Measurements from ENCODE around the gene GUCA1A.
"Not testable (repeated sequence)": the region's sequence is repeated elsewhere in the genome, so short reads cannot be mapped to it uniquely, and the experiment has no call there.

Gene GUCA1A

GRCh38 chr6:42147138-42147562 lies 26.0 kb upstream of the GUCA1A start:
- no peak for DNase-seq (ENCODE audit: low spot score)

GRCh38 chr6:42148058-42148457 lies 25.1 kb upstream of the GUCA1A start:
- no peak for DNase-seq (ENCODE audit: low spot score)

- DNase-seq (ENCODE audit: low spot score): no peak
Measured at GRCh38 chr6:42150254-42150653, 22.9 kb upstream of the GUCA1A start.

GRCh38 chr6:42152024-42152423 lies 21.1 kb upstream of the GUCA1A start:
- DNase-seq (ENCODE audit: low spot score): no peak

- DNase-seq (ENCODE audit: low spot score): not testable (repeated sequence)
Measured at GRCh38 chr6:42152528-42153213, 20.5 kb upstream of the GUCA1A start.

- DNase-seq (ENCODE audit: low spot score): no peak
Measured at GRCh38 chr6:42153921-42154320, 19.2 kb upstream of the GUCA1A start.

- DNase-seq (ENCODE audit: low spot score): no peak
Measured at GRCh38 chr6:42154461-42155209, 18.5 kb upstream of the GUCA1A start.

GRCh38 chr6:42155293-42155692 lies 17.9 kb upstream of the GUCA1A start:
- no peak for DNase-seq (ENCODE audit: low spot score)

GRCh38 chr6:42156638-42157037 lies 16.5 kb upstream of the GUCA1A start:
- DNase-seq (ENCODE audit: low spot score): no peak

- peak; percentile 73 for DNase-seq (ENCODE audit: low spot score)
Measured at GRCh38 chr6:42158011-42158410, 15.2 kb upstream of the GUCA1A start.

- DNase-seq (ENCODE audit: low spot score): no peak
Measured at GRCh38 chr6:42158631-42159030, 14.5 kb upstream of the GUCA1A start.

GRCh38 chr6:42159431-42160024 lies 13.6 kb upstream of the GUCA1A start:
- DNase-seq (ENCODE audit: low spot score): no peak

GRCh38 chr6:42162384-42162783 lies 10.8 kb upstream of the GUCA1A start:
- DNase-seq (ENCODE audit: low spot score): no peak

- no peak for DNase-seq (ENCODE audit: low spot score)
Measured at GRCh38 chr6:42162812-42163211, 10.4 kb upstream of the GUCA1A start.

GRCh38 chr6:42163981-42164380 lies 9.2 kb upstream of the GUCA1A start:
- peak; percentile 33 for DNase-seq (ENCODE audit: low spot score)

GRCh38 chr6:42165016-42165415 lies 8.1 kb upstream of the GUCA1A start:
- DNase-seq (ENCODE audit: low spot score): peak; percentile 54

GRCh38 chr6:42166444-42167141 lies 6.6 kb upstream of the GUCA1A start:
- peak; percentile 92 for DNase-seq (ENCODE audit: low spot score)

- DNase-seq (ENCODE audit: low spot score): no peak
Measured at GRCh38 chr6:42168650-42169049, 4.5 kb upstream of the GUCA1A start.

GRCh38 chr6:42169780-42170179 lies 3.4 kb upstream of the GUCA1A start:
- DNase-seq (ENCODE audit: low spot score): not testable (repeated sequence)

GRCh38 chr6:42171813-42172581 lies 1.2 kb upstream of the GUCA1A start:
- no peak for DNase-seq (ENCODE audit: low spot score)

- no peak for DNase-seq (ENCODE audit: low spot score)
Measured at GRCh38 chr6:42175860-42176259, 2.7 kb downstream of the GUCA1A start.

- DNase-seq (ENCODE audit: low spot score): no peak
Measured at GRCh38 chr6:42176981-42177380, 3.8 kb downstream of the GUCA1A start.
